Stomach (tissue), 9 donors: ENCODE measurements around the gene TMEM186. TPM values are rescaled to one million over a fixed set of nuclear protein-coding genes. Genes with fewer than 3 reads are reported as not detected.

Source experiments
- DNase-seq, 2 donors: peaks; one replicate each; pipeline versions ENCODE4 v3.0.0 to v3.0.0-alpha.2; 2013 to 2019
- H3K27ac ChIP-seq, 5 donors: fragments of 200-600 bp in 4 of 5; sonication (generic) in 4 of 5; one replicate each; pipeline ENCODE4 v1.5.1; 2013 to 2019; ENCODE audit warnings: mild to moderate bottlenecking in 1 of 5, moderate library complexity in 1 of 5
- H3K27me3 ChIP-seq, 3 donors: fragments of 200-600 bp; sonication (generic); one replicate each; pipeline ENCODE4 v1.5.1; 2017 to 2019; ENCODE audit warnings: mixed run types in 1 of 3
- H3K36me3 ChIP-seq, 4 donors: fragments of 200-600 bp; sonication (generic); 1 replicate in 3 of 4; 2 replicates in 1 of 4; pipeline ENCODE4 v1.5.1; 2016 to 2019
- H3K4me1 ChIP-seq, 4 donors: fragments of 200-600 bp; sonication (generic); one replicate each; pipeline ENCODE4 v1.5.1; 2016 to 2019
- H3K4me3 ChIP-seq, 4 donors: fragments of 200-600 bp; sonication (generic) in 3 of 4; one replicate each; pipeline ENCODE4 v1.5.1; 2016 to 2019; ENCODE audit warnings: mild to moderate bottlenecking in 1 of 4
- H3K9me3 ChIP-seq, 4 donors: fragments of 200-600 bp; sonication (generic); one replicate each; pipeline ENCODE4 v1.5.1; 2016 to 2019
- EP300 ChIP-seq: sonication (generic); formaldehyde crosslinking; IDR thresholded peaks from one replicate; pipeline ENCODE4 v1.6.1; 2017; ENCODE audit warnings: antibody characterized with exemption
- POLR2A ChIP-seq, 4 donors: fragments of 450-650 bp; IDR thresholded peaks; one replicate each; pipeline ENCODE4 v1.6.1; 2016; ENCODE audit warnings: antibody characterized with exemption in 4 of 4, control low read depth in 2 of 4, mild to moderate bottlenecking in 1 of 4, moderate library complexity in 1 of 4
- POLR2AphosphoS5 ChIP-seq, 3 donors: sonication (generic); formaldehyde crosslinking; IDR thresholded peaks; one replicate each; pipeline ENCODE4 v1.6.1; 2016; ENCODE audit warnings: antibody characterized with exemption in 3 of 3
- WGBS, 5 donors: extraction: QIAGEN DNeasy Blood & Tissue Kit in 3 of 5; methylation state at CpG; one replicate each; pipeline versions ENCODE4 v1.1.5 to v1.1.7; 2013 to 2018; 5-methylcytosine and 5-hydroxymethylcytosine counted together
- intact Hi-C: fragments of 100-400 bp; cut with DNase I; formaldehyde crosslinking; loops from one replicate; pipeline ENCODE4 v1.15.1; 2023; ENCODE audit warnings: low total_unique reads
- polyA plus RNA-seq, 3 donors: library from polyadenylated mRNA; stranded (reverse); fragments of 200-250 nt; gene quantifications; one replicate each; pipeline ENCODE4 v1.2.3, GENCODE V29; 2013
- total RNA-seq, 5 donors: library from RNA; depleted of rRNA; stranded (reverse); fragments of >200 nt; gene quantifications; one replicate each; pipeline versions ENCODE4 v1.1.0 to v1.2.3, GENCODE V29; 2014 to 2016
- TF ChIP-seq, protein P1 (sequence below), 7 experiments: fragments of 450-650 bp in 4 of 7; fragments of 200-600 bp in 3 of 7; sonication (generic) in 3 of 7; IDR thresholded peaks; one replicate each; pipeline ENCODE4 v1.5.1; 2016 to 2019; ENCODE audit warnings: antibody characterized with exemption in 7 of 7, control low read depth in 2 of 7, mild to moderate bottlenecking in 1 of 7
- donor health status: healthy with polysubstance abuse.
- donor health status: Bipolar disorder and iron deficiency.
- donor health status: healthy.

TMEM186 gene
- total and polyA plus RNA-seq, 8 donors, result 5.3 to 12.9 (median 6.4) TPM; not detected in 1

DNA sequence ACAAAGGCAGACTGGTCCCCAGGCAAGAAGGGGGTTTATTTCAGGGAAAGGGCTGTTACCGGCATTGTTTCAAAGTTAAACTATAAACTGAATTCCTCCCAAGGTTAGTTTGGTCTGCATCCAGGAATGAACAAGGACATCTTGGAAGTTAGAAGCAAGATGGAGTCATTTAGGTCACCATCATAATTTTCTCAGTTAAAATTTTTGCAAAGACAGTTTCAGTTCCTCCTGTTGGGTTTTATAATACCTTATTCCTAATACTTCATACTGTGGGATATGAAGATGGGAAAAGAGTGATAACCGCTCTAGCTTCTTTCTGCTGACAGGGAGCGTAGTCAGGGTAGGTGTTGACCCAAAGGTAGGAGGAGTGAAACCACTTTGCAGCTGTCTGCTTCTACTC is 25.0 kb upstream of the TMEM186 start:
- intact Hi-C loops, result no loop called here
- H3K9me3 ChIP-seq, result no peaks in the 10 kb centered on the region
- H3K4me1 ChIP-seq, result no peaks in the 10 kb centered on the region
- DNase-seq, result no peak
- no peaks in the 10 kb centered on the region for H3K27me3 ChIP-seq
- H3K36me3 ChIP-seq, result peaks cover 5 to 69% (median 50%) of the 10 kb centered on the region in 4 donors
- H3K27ac ChIP-seq, result no peak overlapping the region
- WGBS, 5 donors, result 88 to 91% (median 89%) methylated on average over 3 of the region's 3 CpGs
- TF ChIP-seq POLR2AphosphoS5 (IDR thresholded peaks at IDR 0.05), result no peak
- no peak for TF ChIP-seq EP300
- TF ChIP-seq POLR2A (IDR thresholded peaks at IDR 0.05), result no peak
- TF ChIP-seq, protein P1, sequence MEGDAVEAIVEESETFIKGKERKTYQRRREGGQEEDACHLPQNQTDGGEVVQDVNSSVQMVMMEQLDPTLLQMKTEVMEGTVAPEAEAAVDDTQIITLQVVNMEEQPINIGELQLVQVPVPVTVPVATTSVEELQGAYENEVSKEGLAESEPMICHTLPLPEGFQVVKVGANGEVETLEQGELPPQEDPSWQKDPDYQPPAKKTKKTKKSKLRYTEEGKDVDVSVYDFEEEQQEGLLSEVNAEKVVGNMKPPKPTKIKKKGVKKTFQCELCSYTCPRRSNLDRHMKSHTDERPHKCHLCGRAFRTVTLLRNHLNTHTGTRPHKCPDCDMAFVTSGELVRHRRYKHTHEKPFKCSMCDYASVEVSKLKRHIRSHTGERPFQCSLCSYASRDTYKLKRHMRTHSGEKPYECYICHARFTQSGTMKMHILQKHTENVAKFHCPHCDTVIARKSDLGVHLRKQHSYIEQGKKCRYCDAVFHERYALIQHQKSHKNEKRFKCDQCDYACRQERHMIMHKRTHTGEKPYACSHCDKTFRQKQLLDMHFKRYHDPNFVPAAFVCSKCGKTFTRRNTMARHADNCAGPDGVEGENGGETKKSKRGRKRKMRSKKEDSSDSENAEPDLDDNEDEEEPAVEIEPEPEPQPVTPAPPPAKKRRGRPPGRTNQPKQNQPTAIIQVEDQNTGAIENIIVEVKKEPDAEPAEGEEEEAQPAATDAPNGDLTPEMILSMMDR (IDR thresholded peaks at IDR 0.05), result no peak
- no peak overlapping the region for H3K4me3 ChIP-seq

DNA sequence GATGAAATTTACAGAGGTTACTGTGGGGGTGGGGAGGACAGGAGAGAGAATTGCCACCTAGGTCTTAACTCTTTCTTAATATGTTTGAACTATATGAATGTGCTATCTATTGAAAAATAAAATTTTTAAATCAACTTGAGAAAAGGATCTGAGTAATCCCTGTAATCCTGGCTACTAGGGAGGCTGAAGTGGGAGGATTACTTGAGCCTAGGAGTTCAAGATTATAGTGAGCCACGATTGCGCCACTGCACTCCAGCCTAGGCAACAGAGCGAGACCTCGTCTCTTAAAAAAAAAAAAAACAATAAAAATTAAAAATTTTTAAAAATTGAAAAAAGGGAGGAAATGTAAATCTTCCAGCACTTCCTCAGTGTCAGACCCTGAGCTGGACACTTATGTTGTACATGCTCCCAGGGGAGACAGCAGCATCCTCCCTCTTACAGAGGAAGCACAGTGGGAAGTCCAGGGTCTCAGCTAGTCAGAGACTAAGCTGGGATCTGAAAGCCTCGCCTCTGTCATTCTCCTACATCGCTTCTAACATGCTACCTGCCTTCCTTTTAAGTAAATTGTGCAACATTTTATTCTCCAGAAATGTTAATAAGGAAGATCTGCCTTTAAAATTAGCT is 22.1 kb upstream of the TMEM186 start:
- Histone ChIP-seq H3K27me3 (no peaks in the 10 kb centered on the region), H3K36me3 (peaks cover 24 to 84% (median 75%) of the 10 kb centered on the region in 4 donors), H3K9me3 (no peaks in the 10 kb centered on the region), H3K4me3 (no peak overlapping the region), H3K4me1 (no peaks in the 10 kb centered on the region), H3K27ac (no peak overlapping the region)
- 86 to 93% (median 90%) methylated on average over 6 of the region's 6 CpGs for WGBS, 5 donors
- no peak for TF ChIP-seq EP300
- TF ChIP-seq, protein P1 (IDR thresholded peaks at IDR 0.05), result no peak
- no peak for TF ChIP-seq POLR2A (IDR thresholded peaks at IDR 0.05)
- TF ChIP-seq POLR2AphosphoS5 (IDR thresholded peaks at IDR 0.05), result no peak
- intact Hi-C loops, result no loop called here
- no peak for DNase-seq

DNA sequence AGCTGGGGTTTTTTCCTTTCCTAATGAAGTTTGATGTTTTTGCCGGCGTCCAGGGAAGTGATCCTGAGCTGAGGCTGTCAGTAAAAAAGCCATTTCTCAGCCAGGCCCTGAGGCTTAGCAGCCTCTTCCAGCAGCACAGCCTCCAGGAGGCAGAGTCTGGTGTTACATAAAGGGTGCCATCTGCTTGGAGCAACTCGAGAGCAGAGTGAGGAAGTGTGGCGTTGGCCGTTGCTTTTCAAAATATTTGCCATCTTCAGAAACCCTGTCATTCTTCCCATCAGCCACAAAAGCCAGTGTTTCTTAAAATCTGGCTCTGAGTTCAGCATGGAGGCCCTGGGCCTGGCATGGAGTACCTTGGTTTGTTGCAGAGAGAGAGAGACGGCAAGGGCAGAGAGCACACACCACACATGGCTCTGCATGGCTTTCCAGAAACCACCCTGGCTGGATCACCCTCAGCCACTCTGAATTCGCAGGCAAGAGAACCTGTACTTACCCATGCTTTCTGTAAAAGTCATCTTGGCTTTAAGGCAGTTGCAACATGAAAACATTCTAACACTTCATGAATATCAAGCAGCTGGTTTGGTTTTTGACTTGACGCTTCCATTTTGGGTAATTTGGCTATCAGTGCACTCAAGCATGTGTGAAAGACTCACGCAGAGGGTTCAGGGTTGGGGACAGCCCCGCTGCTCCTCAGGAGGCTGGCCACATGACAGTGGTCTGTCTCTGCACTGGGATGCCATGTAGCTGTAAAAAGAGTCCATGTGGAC is 21.2 kb upstream of the TMEM186 start:
- 84 to 91% (median 87%) methylated on average over 10 of the region's 10 CpGs for WGBS, 5 donors
- Histone ChIP-seq H3K27ac (no peak overlapping the region), H3K36me3 (peaks cover 31 to 86% (median 83%) of the 10 kb centered on the region in 4 donors), H3K4me3 (no peak overlapping the region), H3K27me3 (no peaks in the 10 kb centered on the region), H3K4me1 (no peaks in the 10 kb centered on the region), H3K9me3 (no peaks in the 10 kb centered on the region)
- TF ChIP-seq EP300 (no peak), POLR2AphosphoS5 (IDR thresholded peaks at IDR 0.05) (no peak), POLR2A (IDR thresholded peaks at IDR 0.05) (no peak)
- TF ChIP-seq, protein P1 (IDR thresholded peaks at IDR 0.05), result no peak
- no peak for DNase-seq
- intact Hi-C loops, result no loop called here

DNA sequence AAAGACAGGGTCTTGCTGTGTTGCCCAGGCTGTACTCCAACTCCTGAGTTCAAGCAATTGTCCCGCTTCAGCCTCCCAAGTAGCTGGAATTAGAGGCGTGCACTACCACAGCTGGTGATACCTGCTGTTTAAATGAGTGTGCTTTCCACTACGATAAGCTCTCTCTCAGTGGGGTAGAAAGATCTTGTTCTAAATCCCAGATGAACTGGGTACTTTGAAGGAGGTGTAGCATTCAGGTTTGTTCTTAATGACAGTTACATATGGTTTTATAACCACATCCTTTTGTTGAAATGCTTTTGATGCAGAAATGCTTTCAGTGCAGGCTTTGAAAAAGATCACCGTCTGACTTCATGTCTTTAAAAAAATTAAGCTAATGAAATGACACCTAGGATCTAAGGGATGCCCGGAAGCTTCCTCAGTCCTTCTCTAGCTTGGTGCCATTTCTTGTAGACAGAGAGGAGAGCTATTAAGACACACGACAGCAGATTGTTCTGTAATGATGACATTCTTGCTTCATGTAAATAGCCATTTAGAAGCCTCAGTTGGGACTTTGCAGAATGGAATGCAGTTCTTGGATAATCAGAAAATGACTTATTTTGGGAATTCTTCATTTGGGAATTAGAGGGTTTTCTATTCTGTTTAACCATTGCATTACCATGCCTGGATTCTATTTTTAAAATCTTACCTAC is 19.7 kb upstream of the TMEM186 start:
- Histone ChIP-seq H3K27me3 (no peaks in the 10 kb centered on the region), H3K27ac (no peak overlapping the region), H3K36me3 (peaks cover 44 to 100% (median 99%) of the 10 kb centered on the region in 4 donors), H3K9me3 (no peaks in the 10 kb centered on the region), H3K4me1 (no peaks in the 10 kb centered on the region), H3K4me3 (no peak overlapping the region)
- no peak for DNase-seq
- TF ChIP-seq, protein P1 (IDR thresholded peaks at IDR 0.05), result no peak
- TF ChIP-seq POLR2AphosphoS5 (IDR thresholded peaks at IDR 0.05), result no peak
- no peak for TF ChIP-seq POLR2A (IDR thresholded peaks at IDR 0.05)
- TF ChIP-seq EP300, result no peak
- 73 to 83% (median 82%) methylated on average over 6 of the region's 6 CpGs for WGBS, 5 donors
- intact Hi-C loops, result no loop called here
